ENCODE data around the gene PLEKHF1.
"Not testable (repeated sequence)": the region's sequence is repeated elsewhere in the genome, so short reads cannot be mapped to it uniquely, and the experiment has no call there.

PLEKHF1 gene

DNA sequence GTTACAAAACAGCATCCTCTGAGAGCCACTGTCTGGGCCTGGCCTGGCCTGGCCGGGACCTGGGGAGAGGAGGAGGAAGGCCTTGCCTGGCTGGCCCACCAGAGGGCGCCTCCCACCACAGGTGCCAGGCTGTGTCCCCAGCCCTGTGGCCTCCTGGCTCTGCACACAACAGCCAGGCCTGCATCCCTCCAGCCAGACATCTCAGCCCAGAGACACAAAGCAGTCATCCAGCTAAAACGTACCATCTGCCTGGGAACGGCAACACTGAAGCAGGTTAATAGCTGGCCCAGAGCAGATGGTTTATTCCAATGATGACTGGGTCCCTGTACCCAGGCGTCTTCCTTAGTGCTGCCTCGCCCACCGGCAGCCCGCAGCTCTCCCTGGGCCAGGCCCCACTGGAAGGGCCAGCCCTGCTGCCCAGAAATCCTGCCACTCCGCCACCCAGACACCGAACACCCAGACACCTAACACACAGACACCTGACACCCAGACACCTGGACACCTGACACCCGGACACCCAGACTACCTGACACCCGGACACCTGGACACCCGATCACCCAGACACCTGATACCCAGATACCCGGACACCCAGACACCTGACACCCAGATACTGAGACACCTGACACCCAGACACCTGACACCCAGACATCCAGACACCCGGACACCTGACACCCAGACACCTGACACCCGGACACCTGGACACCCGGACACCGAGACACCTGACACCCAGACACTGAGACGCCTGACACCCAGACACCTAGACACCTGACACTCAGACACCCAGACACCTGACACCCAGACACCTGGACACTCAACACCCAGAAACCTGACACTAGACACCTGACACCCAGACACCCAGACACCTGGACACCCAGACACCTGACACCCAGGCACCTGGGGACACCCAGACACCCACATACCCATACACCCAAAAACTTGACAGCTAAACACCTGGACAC is 29.7 kb downstream of the PLEKHF1 start:
- DNase-seq (ENCODE audit: low read depth, low spot score) = peak; percentile 45
- no peak overlapping the region for H3K4me3 ChIP-seq (ENCODE audit: low read length)

GRCh38 chr19:29695765-29696564 is 30.7 kb downstream of the PLEKHF1 start:
- no peak overlapping the region for H3K4me3 ChIP-seq (ENCODE audit: low read length)
- no peak for DNase-seq (ENCODE audit: low read depth, low spot score)

DNA sequence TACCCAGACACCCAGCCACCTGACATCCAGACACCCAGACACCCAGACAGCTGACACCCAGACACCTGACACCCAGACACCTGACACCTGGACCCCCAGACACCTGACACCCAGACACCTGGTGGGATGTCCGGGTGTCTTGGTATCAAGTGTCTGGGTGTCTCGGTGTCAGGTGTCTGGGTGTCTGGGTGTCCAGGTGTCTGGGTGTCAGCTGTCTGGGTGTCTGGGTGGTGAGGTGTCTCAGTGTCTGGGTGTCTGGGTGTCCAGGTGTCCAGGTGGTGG is 31.2 kb downstream of the PLEKHF1 start:
- H3K4me3 ChIP-seq (ENCODE audit: low read length) = no peak overlapping the region
- DNase-seq (ENCODE audit: low read depth, low spot score) = no peak

DNA sequence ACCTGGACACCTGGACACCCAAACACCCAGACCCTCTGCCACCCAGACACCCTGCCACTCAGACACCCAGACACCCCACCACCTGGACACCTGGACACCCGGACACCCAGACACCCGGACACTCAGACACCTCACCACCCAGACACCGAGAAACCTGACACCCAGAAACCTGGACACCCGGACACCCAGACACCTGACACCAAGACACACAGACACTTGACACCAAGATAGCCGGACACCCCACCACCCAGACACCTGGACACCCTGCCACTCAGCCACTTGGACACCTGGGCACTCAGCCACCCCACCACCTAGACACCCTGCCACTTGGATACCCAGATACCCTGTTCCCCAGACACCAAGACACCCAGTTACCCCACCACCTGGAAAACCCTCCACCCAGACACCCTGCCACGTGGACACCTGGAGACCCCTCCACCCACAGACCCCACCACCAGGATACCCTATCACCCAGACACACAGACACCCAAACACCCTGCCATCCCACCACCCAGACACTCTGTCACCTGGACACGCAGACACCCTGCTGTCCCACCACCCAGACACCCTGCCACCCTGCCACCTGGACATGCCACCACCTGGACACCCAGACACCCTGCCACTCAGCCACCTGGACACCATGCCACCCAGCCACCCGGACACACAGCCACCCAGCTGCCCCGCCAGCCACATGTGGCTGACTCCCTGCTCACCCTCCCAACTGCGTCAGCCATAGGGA is 32.4 kb downstream of the PLEKHF1 start:
- no peak for DNase-seq (ENCODE audit: low read depth, low spot score)
- no peak overlapping the region for H3K4me3 ChIP-seq (ENCODE audit: low read length)

DNA sequence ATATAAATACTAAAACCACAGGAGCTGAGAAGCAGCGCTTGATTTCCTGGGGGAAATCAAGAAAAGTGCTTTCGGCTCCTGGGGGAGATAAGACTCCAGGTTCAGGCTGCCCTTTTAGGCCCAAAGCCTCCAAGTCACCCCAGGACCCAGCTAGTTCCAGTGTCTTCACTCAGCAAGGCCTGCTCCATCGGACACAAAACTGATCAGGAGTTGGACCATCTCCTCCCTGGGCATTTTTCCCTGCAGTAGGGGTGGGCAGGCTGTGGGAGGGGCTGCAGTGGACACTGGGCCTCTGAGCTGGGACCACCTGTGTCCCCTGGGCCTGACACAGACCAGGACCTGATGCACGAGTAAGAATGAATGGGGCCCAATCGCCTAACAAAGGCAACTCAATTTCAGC is 34.6 kb downstream of the PLEKHF1 start:
- DNase-seq (ENCODE audit: low read depth, low spot score) = no peak
- no peak overlapping the region for H3K4me3 ChIP-seq (ENCODE audit: low read length)

GRCh38 chr19:29700498-29700897 is 35.2 kb downstream of the PLEKHF1 start:
- H3K4me3 ChIP-seq (ENCODE audit: low read length) = no peak overlapping the region
- DNase-seq (ENCODE audit: low read depth, low spot score) = no peak

GRCh38 chr19:29702161-29702962 is 37.1 kb downstream of the PLEKHF1 start:
- no peak overlapping the region for H3K4me3 ChIP-seq (ENCODE audit: low read length)
- DNase-seq (ENCODE audit: low read depth, low spot score) = no peak

DNA sequence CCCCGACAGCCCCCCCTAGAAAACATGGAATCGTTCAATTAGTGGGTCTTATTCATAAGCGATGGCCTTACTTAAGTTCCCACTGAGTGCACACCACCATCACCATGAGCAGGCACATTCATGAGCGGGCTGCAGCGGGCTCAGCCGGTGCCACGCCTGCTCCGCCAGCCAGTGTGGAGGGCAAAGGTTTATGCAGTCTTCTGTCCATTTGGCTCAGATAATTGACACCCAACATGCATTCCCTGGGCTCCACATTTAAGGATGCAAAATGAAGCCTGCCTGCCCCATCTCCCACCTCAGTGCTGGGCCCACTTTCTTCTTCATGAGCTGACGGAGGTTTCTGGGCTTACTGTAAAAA is 37.7 kb downstream of the PLEKHF1 start:
- H3K4me3 ChIP-seq (ENCODE audit: low read length) = no peak overlapping the region
- no peak for DNase-seq (ENCODE audit: low read depth, low spot score)

- no peak overlapping the region for H3K4me3 ChIP-seq (ENCODE audit: low read length)
These were observed 39.6 kb downstream of the PLEKHF1 start for GRCh38 chr19:29704562-29705558.

DNA sequence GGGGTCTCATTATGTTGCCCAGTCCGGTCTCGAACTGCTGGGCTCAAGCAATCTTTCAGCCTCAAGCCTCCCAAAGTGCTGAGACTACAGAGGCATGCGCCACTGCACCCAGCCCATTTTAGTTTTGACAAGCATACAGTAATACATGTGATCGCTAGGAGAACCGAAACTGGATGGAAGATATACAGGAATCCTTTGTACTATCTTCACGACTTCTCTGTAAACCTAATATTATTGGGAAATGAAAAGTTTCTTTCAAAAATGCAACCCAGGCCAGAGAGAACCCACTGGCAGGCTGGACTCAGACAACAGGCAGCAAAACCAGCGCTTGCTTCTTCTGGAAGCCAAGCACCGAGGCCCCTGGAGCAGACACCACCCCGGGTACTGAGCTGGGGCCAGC is 40.4 kb downstream of the PLEKHF1 start:
- no peak for DNase-seq (ENCODE audit: low read depth, low spot score)
- no peak overlapping the region for H3K4me3 ChIP-seq (ENCODE audit: low read length)

More at GRCh38 chr19:29704562-29705558, 39.6 kb downstream of the PLEKHF1 start:
- no peak for DNase-seq (ENCODE audit: low read depth, low spot score)

- no peak for DNase-seq (ENCODE audit: low read depth, low spot score)
- H3K4me3 ChIP-seq (ENCODE audit: low read length) = no peak overlapping the region
These were observed 41.4 kb downstream of the PLEKHF1 start for GRCh38 chr19:29706635-29707034.

- no peak for DNase-seq (ENCODE audit: low read depth, low spot score)
- H3K4me3 ChIP-seq (ENCODE audit: low read length) = no peak overlapping the region
These were observed 43.5 kb downstream of the PLEKHF1 start for GRCh38 chr19:29708554-29709439.

- not testable (repeated sequence) for DNase-seq (ENCODE audit: low read depth, low spot score); H3K4me3 ChIP-seq (ENCODE audit: low read length)
These were observed 44.2 kb downstream of the PLEKHF1 start for GRCh38 chr19:29709440-29709798.

GRCh38 chr19:29711584-29712132 is 46.4 kb downstream of the PLEKHF1 start:
- no peak overlapping the region for H3K4me3 ChIP-seq (ENCODE audit: low read length)
- DNase-seq (ENCODE audit: low read depth, low spot score) = no peak

GRCh38 chr19:29712744-29713516 is 47.7 kb downstream of the PLEKHF1 start:
- no peak for DNase-seq (ENCODE audit: low read depth, low spot score)
- no peak overlapping the region for H3K4me3 ChIP-seq (ENCODE audit: low read length)

DNA sequence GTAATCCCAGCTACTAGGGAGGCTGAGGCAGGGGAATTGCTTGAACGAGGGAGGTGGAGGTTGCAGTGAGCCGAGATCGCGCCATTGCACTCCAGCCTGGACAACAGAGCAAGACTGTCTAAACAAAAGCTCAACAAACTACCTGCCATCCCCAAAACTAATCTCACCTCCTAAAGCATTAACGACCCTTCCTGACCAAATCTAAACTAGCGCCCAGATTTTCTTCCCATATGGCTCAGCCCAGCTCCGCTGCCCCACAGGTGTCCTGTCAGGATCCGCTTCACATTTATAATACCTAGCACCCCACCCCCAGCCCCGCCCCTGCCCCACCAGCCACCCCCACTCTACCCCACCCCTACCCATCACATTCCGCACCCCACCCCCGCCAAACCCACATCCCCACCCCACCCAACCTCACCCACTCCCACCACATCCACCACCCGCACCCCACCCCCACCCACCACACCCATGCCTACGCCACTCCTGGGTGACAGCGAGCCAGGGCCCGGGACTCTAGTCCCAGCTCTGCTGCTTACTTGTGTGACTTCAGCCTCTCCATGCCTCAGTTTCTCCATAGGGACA is 49.2 kb downstream of the PLEKHF1 start:
- DNase-seq (ENCODE audit: low read depth, low spot score) = peak; percentile 32
- peak overlapping the region; percentile 87 for H3K4me3 ChIP-seq (ENCODE audit: low read length)
